ENCODE data around the gene TUBGCP6.

DNA sequence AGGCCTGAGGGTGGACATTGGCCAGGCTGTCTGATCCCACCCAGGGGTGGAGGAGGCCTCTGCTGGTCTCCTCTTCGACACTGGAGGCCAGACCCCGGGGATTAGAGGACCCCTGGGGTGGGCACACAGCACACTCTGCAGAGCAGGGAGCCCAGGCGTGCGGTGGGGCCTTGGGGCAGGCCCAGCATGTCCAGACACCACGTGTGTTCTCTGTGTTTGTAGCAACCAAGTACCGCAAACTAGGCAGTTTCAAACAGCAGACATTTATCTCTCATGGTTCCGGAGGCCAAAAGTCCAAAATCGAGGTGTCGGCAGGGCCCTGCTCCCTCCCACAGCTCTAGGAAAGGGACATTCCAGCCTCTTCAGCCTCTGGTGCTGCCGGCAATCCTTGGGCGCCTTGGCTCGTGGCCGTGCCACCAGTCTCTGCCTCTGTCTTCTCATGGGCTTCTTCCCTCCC is 72.8 kb downstream of the TUBGCP6 start:
- no peak for TF ChIP-seq SP1 (IDR thresholded peaks at IDR 0.05)
- TF ChIP-seq L3MBTL2 (conservative IDR thresholded peaks at IDR 0.05) = no peak
- no peak for TF ChIP-seq ELF4 (IDR thresholded peaks at IDR 0.05)
- no peak for TF ChIP-seq LEF1 (IDR thresholded peaks at IDR 0.05; ENCODE audit: borderline replicate concordance)
- no peak for TF ChIP-seq SUZ12 (IDR thresholded peaks at IDR 0.05)
- no peak for TF ChIP-seq PKNOX1 (IDR thresholded peaks at IDR 0.05)
- no peak for TF ChIP-seq ZNF384 (IDR thresholded peaks at IDR 0.05)
- no peak for TF ChIP-seq HDGF (IDR thresholded peaks at IDR 0.05; ENCODE audit: borderline replicate concordance)
- no peak for TF ChIP-seq TARDBP (IDR thresholded peaks at IDR 0.05)
- TF ChIP-seq BHLHE40 (IDR thresholded peaks at IDR 0.05; ENCODE audit: borderline replicate concordance) = no peak
- no peak for TF ChIP-seq FOXA1 (IDR thresholded peaks at IDR 0.05)
